Measurements from ENCODE around the gene LRP1B.

DNA sequence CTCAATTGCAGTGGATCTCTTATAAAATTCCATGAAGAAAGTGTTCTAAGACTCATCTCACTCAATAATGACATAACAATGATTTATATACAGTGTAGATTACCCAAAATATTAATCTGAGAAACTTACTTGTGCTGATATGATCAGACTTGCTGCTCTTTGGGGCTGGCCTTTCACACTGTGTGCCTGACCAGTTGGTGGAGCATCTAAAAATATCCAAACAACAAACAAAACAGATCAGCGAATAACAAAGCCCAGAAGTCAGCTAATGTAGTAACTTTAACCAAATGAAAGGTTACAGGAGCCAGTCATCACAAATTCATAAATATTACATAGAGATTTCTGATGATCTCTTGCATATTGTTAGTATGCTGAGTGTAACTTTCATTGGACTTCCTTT is 1883.9 kb downstream of the LRP1B start:
- TF ChIP-seq TAF1 (IDR thresholded peaks at IDR 0.05; ENCODE audit: low read depth) (no peak), USF1 (IDR thresholded peaks at IDR 0.05) (no peak), CEBPB (IDR thresholded peaks at IDR 0.05) (no peak), EP300 (IDR thresholded peaks at IDR 0.05; ENCODE audit: borderline replicate concordance) (no peak), EGR1 (IDR thresholded peaks at IDR 0.05) (no peak)

Measured in Ishikawa (cell line).